MCF 10A (cell line): ENCODE results near the gene COBL. TPM values are rescaled to one million over a fixed set of nuclear protein-coding genes. Genes with fewer than 3 reads are reported as not detected.

Source experiments
- BruUV-seq: library from RNA; stranded (reverse); fragments of 400-500 nt; replicated peaks from 2 replicates; lab custom pipeline; 2021; lab: Mats Ljungman, UMichigan
- CTCF ChIA-PET: fragments of 300-600 bp; sonication (Branson Sonifier 250); formaldehyde crosslinking; extraction: SDS; loops from one replicate; lab custom pipeline; 2021; ENCODE audit warnings: antibody characterized with exemption, inconsistent platforms; lab: Yijun Ruan, JAX
- POLR2A ChIA-PET: fragments of 300-600, 350-650 bp; sonication (Branson Sonifier 250); formaldehyde crosslinking; extraction: SDS; loops from one replicate; lab custom pipeline; 2020; ENCODE audit warnings: antibody characterized with exemption, inconsistent platforms; lab: Yijun Ruan, JAX
- DNase-seq: peaks from one replicate; pipeline ENCODE4 v3.0.0-alpha.2; 2018; ENCODE audit not compliant: unreplicated experiment
- H3K27ac Mint-ChIP-seq: one replicate; pipeline ENCODE4 v1.8.0; 2022; ENCODE audit warnings: mild to moderate bottlenecking, low read depth, mixed read lengths; ENCODE audit not compliant: unreplicated experiment
- H3K27me3 Mint-ChIP-seq: one replicate; pipeline ENCODE4 v1.8.0; 2022; ENCODE audit warnings: mixed read lengths; ENCODE audit not compliant: insufficient read depth, unreplicated experiment
- H3K36me3 Mint-ChIP-seq: one replicate; pipeline ENCODE4 v1.8.0; 2022; ENCODE audit warnings: mild to moderate bottlenecking, moderate library complexity, mixed read lengths; ENCODE audit not compliant: insufficient read depth, unreplicated experiment
- H3K4me1 Mint-ChIP-seq: one replicate; pipeline ENCODE4 v1.8.0; 2022; ENCODE audit warnings: mixed read lengths; ENCODE audit not compliant: insufficient read depth, unreplicated experiment
- H3K4me3 Mint-ChIP-seq: one replicate; pipeline ENCODE4 v1.8.0; 2022; ENCODE audit warnings: mild to moderate bottlenecking, moderate library complexity, mixed read lengths; ENCODE audit not compliant: unreplicated experiment
- H3K9me3 Mint-ChIP-seq: one replicate; pipeline ENCODE4 v1.8.0; 2022; ENCODE audit warnings: mixed read lengths; ENCODE audit not compliant: unreplicated experiment
- intact Hi-C: fragments of 100-400 bp; cut with micrococcal nuclease; formaldehyde crosslinking; loops from 2 replicates; pipeline ENCODE4 v1.14.1; 2022
- total RNA-seq: library from RNA; stranded (reverse); gene quantifications from 2 replicates; pipeline ENCODE4 v1.2.3, GENCODE V29; 2022
- TF ChIP-seq, protein P1 (sequence below): fragments of 200-600 bp; IDR thresholded peaks from one replicate; pipeline ENCODE4 v1.8.0; 2022; ENCODE audit warnings: antibody characterized with exemption, mild to moderate bottlenecking; ENCODE audit not compliant: unreplicated experiment

Gene COBL
- total RNA-seq, 1 experiment from 2014 or later = 12.3 TPM

DNA sequence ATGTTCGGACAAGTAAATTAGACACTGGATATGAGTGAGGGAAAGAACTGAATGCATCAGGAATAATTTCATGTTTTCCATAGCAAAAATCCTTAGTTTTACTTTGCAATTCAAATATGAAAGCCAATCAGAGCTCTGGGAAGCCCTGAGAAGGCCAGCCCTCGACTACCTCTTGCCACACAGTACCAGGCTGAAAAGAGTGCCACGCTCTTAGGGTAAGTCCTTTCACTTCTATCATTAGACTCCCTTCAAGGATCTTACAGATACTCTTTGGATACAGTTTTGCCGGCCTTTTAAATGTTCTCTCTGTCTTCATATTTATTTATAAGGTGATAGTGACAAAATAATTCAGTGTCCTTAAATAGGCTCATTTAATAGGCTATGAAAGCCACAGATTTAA is 1.9 kb downstream of the COBL start:
- Mint-ChIP-seq H3K9me3 (no peaks in the 10 kb centered on the region), H3K4me3 (peak overlapping the region; percentile 85), H3K27me3 (no peaks in the 10 kb centered on the region), H3K36me3 (peaks cover 6% of the 10 kb centered on the region), H3K27ac (peak overlapping the region; percentile 92), H3K4me1 (peaks cover 11% of the 10 kb centered on the region)
- peak; percentile 39 for DNase-seq
- CTCF ChIA-PET = interaction anchor here (1.1 to 1.6 kb wide), 3 partner anchors 36 to 154 kb away, joined by 3 to 5 read pairs (median 5); no protein-coding TSS in a partner anchor
- POLR2A ChIA-PET = interaction anchor here (0.9 to 2.8 kb wide), 11 partner anchors 9 to 91 kb away, joined by 3 to 9 read pairs (median 4); no protein-coding TSS in a partner anchor
- intact Hi-C loops = loop anchor here (5.0 kb wide), 1 partner anchor 38 kb away; no protein-coding TSS in a partner anchor
- TF ChIP-seq, protein P1, sequence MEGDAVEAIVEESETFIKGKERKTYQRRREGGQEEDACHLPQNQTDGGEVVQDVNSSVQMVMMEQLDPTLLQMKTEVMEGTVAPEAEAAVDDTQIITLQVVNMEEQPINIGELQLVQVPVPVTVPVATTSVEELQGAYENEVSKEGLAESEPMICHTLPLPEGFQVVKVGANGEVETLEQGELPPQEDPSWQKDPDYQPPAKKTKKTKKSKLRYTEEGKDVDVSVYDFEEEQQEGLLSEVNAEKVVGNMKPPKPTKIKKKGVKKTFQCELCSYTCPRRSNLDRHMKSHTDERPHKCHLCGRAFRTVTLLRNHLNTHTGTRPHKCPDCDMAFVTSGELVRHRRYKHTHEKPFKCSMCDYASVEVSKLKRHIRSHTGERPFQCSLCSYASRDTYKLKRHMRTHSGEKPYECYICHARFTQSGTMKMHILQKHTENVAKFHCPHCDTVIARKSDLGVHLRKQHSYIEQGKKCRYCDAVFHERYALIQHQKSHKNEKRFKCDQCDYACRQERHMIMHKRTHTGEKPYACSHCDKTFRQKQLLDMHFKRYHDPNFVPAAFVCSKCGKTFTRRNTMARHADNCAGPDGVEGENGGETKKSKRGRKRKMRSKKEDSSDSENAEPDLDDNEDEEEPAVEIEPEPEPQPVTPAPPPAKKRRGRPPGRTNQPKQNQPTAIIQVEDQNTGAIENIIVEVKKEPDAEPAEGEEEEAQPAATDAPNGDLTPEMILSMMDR = no peak
- BruUV-seq = TSS peak; percentile 45

DNA sequence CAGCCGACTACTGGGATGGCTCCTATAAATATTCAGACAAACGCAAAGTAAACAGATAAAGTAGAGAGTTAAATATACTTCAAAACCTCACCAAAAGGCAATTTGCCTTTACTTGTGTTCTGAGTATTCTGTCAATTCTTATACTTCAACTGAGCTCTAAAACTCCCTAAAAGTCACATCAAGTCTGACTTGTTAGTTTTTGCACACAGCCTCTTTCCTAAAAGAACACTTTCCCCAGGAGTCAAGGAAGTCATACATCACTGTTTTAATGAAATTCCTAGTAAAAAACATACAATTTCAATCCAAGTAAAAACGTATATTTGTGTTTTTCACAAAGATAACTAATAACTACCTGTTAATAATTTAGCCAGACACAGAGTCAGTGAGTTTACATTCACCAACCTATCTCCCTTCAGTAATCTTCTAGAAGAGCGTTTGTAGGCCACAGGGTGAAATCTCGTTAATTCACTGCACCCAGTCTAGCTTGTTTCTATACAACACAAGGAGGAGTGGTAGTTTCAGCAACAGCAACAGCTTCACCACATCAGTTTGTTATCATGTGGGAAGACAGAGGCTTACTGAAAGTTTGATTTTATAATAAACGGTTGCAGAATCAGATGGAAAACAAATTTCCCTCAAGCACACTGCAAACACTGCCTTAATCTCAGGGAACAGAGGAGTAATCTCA is 2.7 kb downstream of the COBL start:
- H3K4me1 Mint-ChIP-seq = peaks cover 11% of the 10 kb centered on the region
- DNase-seq = no peak
- H3K4me3 Mint-ChIP-seq = no peak overlapping the region
- H3K27me3 Mint-ChIP-seq = no peaks in the 10 kb centered on the region
- intact Hi-C loops = no loop called here
- TF ChIP-seq, protein P1 = no peak
- no peak overlapping the region for H3K27ac Mint-ChIP-seq
- no TSS peak for BruUV-seq
- POLR2A ChIA-PET = interaction anchor here (0.6 to 2.8 kb wide), 10 partner anchors 11 to 154 kb away, joined by 3 to 9 read pairs (median 4); no protein-coding TSS in a partner anchor
- H3K36me3 Mint-ChIP-seq = peaks cover 6% of the 10 kb centered on the region
- CTCF ChIA-PET = interaction anchor here (0.6 to 1.6 kb wide), 8 partner anchors 14 to 153 kb away, joined by 3 to 5 read pairs (median 4); no protein-coding TSS in a partner anchor
- no peaks in the 10 kb centered on the region for H3K9me3 Mint-ChIP-seq

DNA sequence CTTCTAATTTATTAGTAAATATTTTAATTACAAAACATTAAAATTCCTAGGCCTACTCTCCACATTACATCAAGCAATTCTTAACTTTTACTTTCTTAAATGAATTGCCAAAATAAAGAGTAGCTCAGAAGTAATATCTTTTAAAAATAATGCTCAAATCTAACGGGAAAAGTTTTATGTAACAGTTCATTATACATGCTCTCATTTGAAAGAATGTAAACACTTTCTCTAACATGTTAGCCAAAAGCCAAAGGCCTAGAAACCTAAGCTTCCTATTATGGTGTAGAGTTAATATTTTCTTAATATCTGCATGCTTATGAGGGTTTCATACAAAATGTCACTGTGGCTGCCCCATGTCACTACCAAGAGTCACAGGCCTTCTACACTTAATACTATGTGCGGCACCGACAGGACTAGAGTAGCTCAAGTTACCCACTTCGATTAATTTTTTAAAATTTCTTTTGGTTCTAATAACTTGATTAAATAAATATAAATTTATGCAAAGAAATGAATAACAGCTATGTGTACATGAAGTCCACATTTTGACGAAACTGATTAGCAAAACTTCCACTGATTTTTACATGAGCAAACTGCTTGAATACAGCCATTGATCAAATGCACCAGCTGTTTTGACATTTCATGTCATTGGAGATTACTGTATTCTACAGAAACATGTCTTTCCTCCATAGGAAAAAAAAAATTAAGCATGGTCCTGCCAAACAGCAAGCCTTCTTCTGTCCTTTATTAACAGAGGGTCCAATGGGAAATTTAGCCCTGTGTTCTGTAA is 3.5 kb downstream of the COBL start:
- POLR2A ChIA-PET = interaction anchor here (0.6 to 2.8 kb wide), 6 partner anchors 10 to 154 kb away, joined by 3 to 9 read pairs (median 4); no protein-coding TSS in a partner anchor
- Mint-ChIP-seq H3K27ac (no peak overlapping the region), H3K36me3 (peaks cover 6% of the 10 kb centered on the region), H3K27me3 (no peaks in the 10 kb centered on the region), H3K4me3 (no peak overlapping the region), H3K9me3 (no peaks in the 10 kb centered on the region), H3K4me1 (peaks cover 16% of the 10 kb centered on the region)
- DNase-seq = no peak
- CTCF ChIA-PET = interaction anchor here (0.5 to 1.3 kb wide), 10 partner anchors 13 to 1442 kb away, joined by 3 to 4 read pairs (median 3); no protein-coding TSS in a partner anchor
- TF ChIP-seq, protein P1 = no peak
- BruUV-seq = no TSS peak
- intact Hi-C loops = no loop called here
